IMR-90 (cell line): ENCODE data around the gene KHNYN. TPM values are rescaled to one million over a fixed set of nuclear protein-coding genes. Genes with fewer than 3 reads are reported as not detected.

Experiments
- ATAC-seq: fragments of 200-7000 bp; cut with Tn5 transposase; 2 replicates; pipeline ENCODE4 v1.9.1; 2020; ENCODE audit warnings: low read depth, mild to moderate bottlenecking, moderate library complexity
- BruUV-seq: library from RNA; stranded (reverse); fragments of 400-500 nt; replicated peaks from 2 replicates; lab custom pipeline; 2021; lab: Mats Ljungman, UMichigan
- CTCF ChIA-PET: fragments of 300-600 bp; formaldehyde crosslinking; extraction: SDS; loops from one replicate; lab custom pipeline; 2021; ENCODE audit warnings: antibody characterized with exemption; lab: Yijun Ruan, JAX
- POLR2A ChIA-PET: fragments of 300-600 bp; sonication (Branson Sonifier 250); formaldehyde crosslinking; loops from one replicate; lab custom pipeline; 2022; ENCODE audit warnings: antibody characterized with exemption; ENCODE audit not compliant: unreplicated experiment; lab: Charles Lee
- DNase-seq: peaks from one replicate; pipeline ENCODE4 v3.0.0; 2013
- H2AFZ ChIP-seq: replicated peaks from 2 replicates; pipeline ENCODE3; 2013; ENCODE audit warnings: low read length, mild to moderate bottlenecking; ENCODE audit not compliant: poor library complexity
- H2AK5ac ChIP-seq: 2 replicates; pipeline ENCODE4 v1.6.1; 2013; ENCODE audit warnings: low read depth, low read length, inconsistent platforms
- H2AK9ac ChIP-seq: replicated peaks from 2 replicates; pipeline ENCODE3; 2013; ENCODE audit warnings: mild to moderate bottlenecking, low read depth, low read length, moderate library complexity; ENCODE audit not compliant: poor library complexity
- H2BK120ac ChIP-seq: 2 replicates; pipeline ENCODE4 v1.6.1; 2013; ENCODE audit warnings: low read depth, low read length, inconsistent platforms
- H2BK15ac ChIP-seq: 3 replicates; pipeline ENCODE4 v1.6.1; 2013; ENCODE audit warnings: low read depth, low read length, inconsistent platforms
- H2BK20ac ChIP-seq: 2 replicates; pipeline ENCODE4 v1.6.1; 2013; ENCODE audit warnings: low read depth, mild to moderate bottlenecking, inconsistent platforms, low read length, moderate library complexity
- H2BK5ac ChIP-seq: 2 replicates; pipeline ENCODE4 v1.6.1; 2013; ENCODE audit warnings: mild to moderate bottlenecking, low read depth, low read length, inconsistent platforms; ENCODE audit not compliant: poor library complexity, severe bottlenecking
- H3K14ac ChIP-seq: replicated peaks from 2 replicates; pipeline ENCODE4 v1.6.1; 2013; ENCODE audit warnings: low read depth, low read length, inconsistent platforms
- H3K18ac ChIP-seq: 2 replicates; pipeline ENCODE4 v1.6.1; 2013; ENCODE audit warnings: low read depth, low read length, control low read depth
- H3K23ac ChIP-seq: 2 replicates; pipeline ENCODE4 v1.6.1; 2013; ENCODE audit warnings: low read depth, low read length, inconsistent platforms
- H3K27ac ChIP-seq: 2 replicates; pipeline ENCODE4 v1.5.1; 2013; ENCODE audit warnings: mild to moderate bottlenecking, control low read depth, low read length; ENCODE audit not compliant: insufficient read depth
- H3K27me3 ChIP-seq: 2 replicates; pipeline ENCODE4 v1.6.1; 2013; ENCODE audit warnings: low read length; ENCODE audit not compliant: control insufficient read depth, insufficient read depth
- H3K36me3 ChIP-seq: 2 replicates; pipeline ENCODE4 v1.6.1; 2013; ENCODE audit warnings: low read length, mixed read lengths; ENCODE audit not compliant: control insufficient read depth, insufficient read depth
- H3K4ac ChIP-seq: 2 replicates; pipeline ENCODE4 v1.6.1; 2013; ENCODE audit warnings: low read depth, low read length, inconsistent platforms
- H3K4me1 ChIP-seq: 2 replicates; pipeline ENCODE4 v1.6.1; 2013; ENCODE audit warnings: low read length, mixed read lengths; ENCODE audit not compliant: control insufficient read depth, insufficient read depth
- H3K4me2 ChIP-seq: 2 replicates; pipeline ENCODE4 v1.6.1; 2013; ENCODE audit warnings: low read depth, mild to moderate bottlenecking, control low read depth, low read length, moderate library complexity
- H3K4me3 ChIP-seq: 2 replicates; pipeline ENCODE4 v1.5.1; 2013; ENCODE audit warnings: low read depth, mild to moderate bottlenecking, control low read depth, low read length, moderate library complexity; ENCODE audit not compliant: insufficient read depth
- H3K56ac ChIP-seq: 2 replicates; pipeline ENCODE4 v1.6.1; 2013; ENCODE audit warnings: low read length, inconsistent platforms; ENCODE audit not compliant: insufficient read depth; ENCODE audit errors: extremely low read depth
- H3K79me1 ChIP-seq, 2 experiments: 2 replicates each; pipeline ENCODE4 v1.6.1; 2013; ENCODE audit warnings: low read length in 2 of 2, inconsistent platforms in 1 of 2, low read depth in 1 of 2
- H3K9ac ChIP-seq: 2 replicates; pipeline ENCODE4 v1.6.1; 2013; ENCODE audit warnings: low read depth, low read length, control low read depth
- H3K9me1 ChIP-seq: 2 replicates; pipeline ENCODE4 v1.6.1; 2013; ENCODE audit warnings: low read length, inconsistent platforms; ENCODE audit not compliant: insufficient read depth
- H3K9me3 ChIP-seq: 2 replicates; pipeline ENCODE4 v1.6.1; 2013; ENCODE audit warnings: low read length; ENCODE audit not compliant: control insufficient read depth, insufficient read depth
- H4K20me1 ChIP-seq: 2 replicates; pipeline ENCODE4 v1.6.1; 2013; ENCODE audit warnings: low read length, inconsistent platforms; ENCODE audit not compliant: insufficient read depth
- H4K5ac ChIP-seq: 2 replicates; pipeline ENCODE4 v1.6.1; 2013; ENCODE audit warnings: mild to moderate bottlenecking, low read depth, low read length, control low read depth
- H4K8ac ChIP-seq, 2 experiments: 2 replicates each; pipeline ENCODE4 v1.6.1; 2013; ENCODE audit warnings: low read depth in 2 of 2, low read length in 2 of 2, control low read depth in 1 of 2, inconsistent platforms in 1 of 2
- H4K91ac ChIP-seq: 2 replicates; pipeline ENCODE4 v1.6.1; 2013; ENCODE audit warnings: low read depth, low read length, inconsistent platforms; ENCODE audit not compliant: insufficient read depth
- CEBPB ChIP-seq: IDR thresholded peaks from 2 replicates; pipeline ENCODE4 v1.6.1; 2012; ENCODE audit warnings: low read depth, low read length, improper control_type of control experiment
- MXI1 ChIP-seq: IDR thresholded peaks from 2 replicates; pipeline ENCODE4 v1.6.1; 2012; ENCODE audit warnings: low read depth, mild to moderate bottlenecking, low read length, moderate library complexity, borderline replicate concordance
- RCOR1 ChIP-seq: IDR thresholded peaks from 2 replicates; pipeline ENCODE4 v1.6.1; 2012; ENCODE audit warnings: mild to moderate bottlenecking, low read length, improper control_type of control experiment; ENCODE audit not compliant: insufficient replicate concordance
- RFX5 ChIP-seq: IDR thresholded peaks from 2 replicates; pipeline ENCODE4 v1.8.0; 2012; ENCODE audit warnings: low read depth, mild to moderate bottlenecking, low read length, moderate library complexity
- WGBS, 2 experiments: methylation state at CpG; one replicate each; pipeline versions ENCODE4 v1.1.5 to v1.1.7; 2013; ENCODE audit warnings: missing lambda C conversion rate in 2 of 2; ENCODE audit not compliant: insufficient read length in 1 of 2; ENCODE audit errors: extremely low coverage in 2 of 2; 5-methylcytosine and 5-hydroxymethylcytosine counted together
- dilution Hi-C: fragments of 300-500 bp; cut with HindIII; formaldehyde crosslinking; loops from one replicate; pipeline ENCODE4 v1.14.3; 2018; ENCODE audit warnings: low sequenced_read_pairs; ENCODE audit not compliant: unreplicated experiment
- in situ Hi-C: fragments of 300-500 bp; cut with MboI; formaldehyde crosslinking; loops from 3 replicates; pipeline ENCODE4 v1.14.3; 2019; ENCODE audit warnings: low sequenced_read_pairs, inconsistent platforms, mixed read lengths
- intact Hi-C: fragments of 100-400 bp; cut with micrococcal nuclease; formaldehyde crosslinking; loops from 2 replicates; pipeline ENCODE4 v1.10.0; 2022
- polyA plus RNA-seq, 3 experiments: library from polyadenylated mRNA; depleted of rRNA; stranded (reverse); fragments of >200 nt; gene quantifications; 2 replicates each; pipeline ENCODE4 v1.2.3, GENCODE V29; 2012; ENCODE audit warnings: low replicate concordance in 1 of 3
- total RNA-seq: library from RNA; depleted of rRNA; stranded (reverse); fragments of >200 nt; gene quantifications from 2 replicates; pipeline ENCODE4 v1.2.3, GENCODE V29; 2012

Gene KHNYN
- total and polyA plus RNA-seq, 2 of the 4 experiments (the other 2 are of a cell fraction): 18.9 to 24.4 TPM

DNA sequence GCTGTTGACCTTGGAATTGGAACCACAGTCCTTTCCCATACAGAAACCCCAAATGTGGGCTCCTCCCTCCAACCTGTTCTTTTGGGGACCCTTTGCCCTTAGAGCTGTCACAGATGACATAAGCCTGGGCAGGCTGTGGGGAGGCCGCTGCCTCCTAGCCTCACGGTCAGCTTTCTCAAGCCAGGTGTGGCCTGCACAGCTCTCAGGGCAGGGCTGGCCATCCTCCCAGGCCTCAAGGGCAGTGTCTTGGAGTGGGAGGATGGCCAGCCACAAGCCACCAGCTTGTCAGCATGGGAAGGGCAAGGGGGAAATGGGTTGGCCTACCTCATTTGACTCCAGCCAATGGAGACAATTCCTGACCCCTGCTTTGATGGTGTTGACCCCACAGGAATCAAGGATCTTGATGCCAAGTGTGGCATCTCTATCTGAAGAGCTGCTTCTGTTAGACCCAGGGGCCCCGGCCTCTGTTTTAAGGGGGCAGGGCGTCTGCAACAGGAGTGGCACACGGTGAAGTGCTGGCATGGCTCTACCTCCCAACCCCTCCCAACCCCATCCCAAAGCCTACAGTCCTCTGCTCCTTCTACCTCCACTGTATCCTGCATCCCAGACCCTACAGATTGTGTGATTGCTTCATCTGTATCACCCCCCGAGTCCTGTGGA, 11.8 kb upstream of the KHNYN start (continued):
- TF ChIP-seq RCOR1: no peak

DNA sequence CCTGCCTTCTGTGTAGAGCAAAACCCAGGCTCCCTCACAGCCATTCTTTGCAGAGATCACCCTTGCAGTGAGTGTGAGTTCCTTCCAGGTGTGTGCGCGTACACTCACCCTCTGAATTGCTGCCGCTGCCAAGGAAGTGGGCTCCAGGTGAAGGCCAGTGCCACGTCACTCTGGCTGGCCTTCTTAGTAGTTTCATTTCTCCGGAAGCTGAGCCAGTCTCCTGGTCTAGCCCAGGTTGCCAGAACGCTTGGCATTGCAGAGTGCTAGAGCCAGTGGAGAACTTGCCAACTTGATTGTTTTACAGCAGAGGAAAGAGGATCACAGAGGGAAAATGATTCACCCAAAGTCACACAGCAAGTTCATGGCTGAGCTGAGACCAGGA, 11.3 kb upstream of the KHNYN start:
- Histone ChIP-seq H3K36me3 (peaks cover 11% of the 10 kb centered on the region; the same call in 1 of the 2 replicates), H2BK5ac (no peak overlapping the region), H3K18ac (no peak overlapping the region), H3K4ac (no peak overlapping the region), H3K79me1 (no peaks in the 10 kb centered on the region), H3K4me2 (no peak overlapping the region), H3K9me3 (no peaks in the 10 kb centered on the region), H3K27me3 (peaks cover 29% of the 10 kb centered on the region), H3K27ac (no peak overlapping the region), H2AK5ac (no peak overlapping the region), H2BK15ac (no peak overlapping the region), H2AK9ac (no peak overlapping the region), H2AFZ (no peak overlapping the region), H4K8ac (no peak overlapping the region), H2BK120ac (no peak overlapping the region), H4K91ac (no peak overlapping the region), H4K5ac (no peak overlapping the region), H2BK20ac (no peak overlapping the region), H3K9me1 (peaks cover 3% of the 10 kb centered on the region; the same call in 1 of the 2 replicates), H3K23ac (no peak overlapping the region), H3K4me1 (no peaks in the 10 kb centered on the region), H3K56ac (no peak overlapping the region), H3K9ac (no peak overlapping the region), H3K4me3 (no peak overlapping the region), H3K14ac (no peak overlapping the region), H4K20me1 (no peaks in the 10 kb centered on the region)
- WGBS, 2 experiments: no CpG with 5 or more reads among the region's 6 CpGs
- dilution Hi-C loops: no loop called here
- intact Hi-C loops: no loop called here
- TF ChIP-seq MXI1 (no peak), RFX5 (no peak), CEBPB (no peak)
- DNase-seq: no peak
- in situ Hi-C loops: no loop called here
- TSS peak; percentile 54 for BruUV-seq
- ATAC-seq: no peak
- POLR2A ChIA-PET: interaction anchor here (1.0 to 1.4 kb wide), 2 partner anchors 18 to 52 kb away, joined by 3 to 4 read pairs; no protein-coding TSS in a partner anchor
- CTCF ChIA-PET: interaction anchor here (0.7 to 1.4 kb wide), 3 partner anchors 13 to 47 kb away, joined by 3 to 5 read pairs (median 4); no protein-coding TSS in a partner anchor
